ENCODE data around the gene TECPR2.

TECPR2 gene

GRCh38 chr14:102492531-102492910 is 129.8 kb downstream of the TECPR2 start:
- no peak for DNase-seq (ENCODE audit: low read depth in 2 of 2, low spot score in 1 of 2)

- no peak for DNase-seq (ENCODE audit: low read depth in 2 of 2, low spot score in 1 of 2)
Measured at GRCh38 chr14:102493096-102493495, 130.4 kb downstream of the TECPR2 start.

- no peak for DNase-seq (ENCODE audit: low read depth in 2 of 2, low spot score in 1 of 2)
Measured at GRCh38 chr14:102493585-102493984, 130.8 kb downstream of the TECPR2 start.

- DNase-seq (ENCODE audit: low read depth in 2 of 2, low spot score in 1 of 2) = no peak
Measured at GRCh38 chr14:102495491-102496330, 133.0 kb downstream of the TECPR2 start.

- DNase-seq (ENCODE audit: low read depth in 2 of 2, low spot score in 1 of 2) = no peak
Measured at GRCh38 chr14:102496331-102496691, 133.6 kb downstream of the TECPR2 start.

- DNase-seq (ENCODE audit: low read depth in 2 of 2, low spot score in 1 of 2) = no peak
Measured at GRCh38 chr14:102496958-102497744, 134.4 kb downstream of the TECPR2 start.

GRCh38 chr14:102497998-102498677 is 135.4 kb downstream of the TECPR2 start:
- DNase-seq (ENCODE audit: low read depth in 2 of 2, low spot score in 1 of 2) = no peak

- no peak for DNase-seq (ENCODE audit: low read depth in 2 of 2, low spot score in 1 of 2)
Measured at GRCh38 chr14:102498678-102499265, 136.0 kb downstream of the TECPR2 start.

- no peak for DNase-seq (ENCODE audit: low read depth in 2 of 2, low spot score in 1 of 2)
Measured at GRCh38 chr14:102499401-102500157, 136.8 kb downstream of the TECPR2 start.

- DNase-seq (ENCODE audit: low read depth in 2 of 2, low spot score in 1 of 2) = no peak
Measured at GRCh38 chr14:102500158-102500662, 137.5 kb downstream of the TECPR2 start.

- DNase-seq (ENCODE audit: low read depth in 2 of 2, low spot score in 1 of 2) = no peak
Measured at GRCh38 chr14:102500713-102501112, 138.0 kb downstream of the TECPR2 start.

GRCh38 chr14:102501751-102502315 is 139.1 kb downstream of the TECPR2 start:
- DNase-seq (ENCODE audit: low read depth in 2 of 2, low spot score in 1 of 2) = no peak

GRCh38 chr14:102502571-102502970 is 139.8 kb downstream of the TECPR2 start:
- DNase-seq (ENCODE audit: low read depth in 2 of 2, low spot score in 1 of 2) = no peak

GRCh38 chr14:102503641-102504327 is 141.0 kb downstream of the TECPR2 start:
- no peak for DNase-seq (ENCODE audit: low read depth in 2 of 2, low spot score in 1 of 2)

- no peak for DNase-seq (ENCODE audit: low read depth in 2 of 2, low spot score in 1 of 2)
Measured at GRCh38 chr14:102504328-102504999, 141.7 kb downstream of the TECPR2 start.

- no peak for DNase-seq (ENCODE audit: low read depth in 2 of 2, low spot score in 1 of 2)
Measured at GRCh38 chr14:102505000-102505619, 142.4 kb downstream of the TECPR2 start.

GRCh38 chr14:102505775-102506625 is 143.3 kb downstream of the TECPR2 start:
- DNase-seq (ENCODE audit: low read depth in 2 of 2, low spot score in 1 of 2) = no peak

- DNase-seq (ENCODE audit: low read depth in 2 of 2, low spot score in 1 of 2) = no peak
Measured at GRCh38 chr14:102506626-102506925, 143.8 kb downstream of the TECPR2 start.
